ENCODE results near the gene MRPL53. TPM values are rescaled to one million over a fixed set of nuclear protein-coding genes. Genes with fewer than 3 reads are reported as not detected.
A peak's percentile ranks its signal among the peaks of the same experiment; 100 is the strongest.

The MRPL53 gene
- total and polyA plus RNA-seq, 9 of the 15 experiments (the other 6 are each of a cell fraction or from before 2014, with no cell fraction given): 11.5 to 87.9 (median 41.1) TPM

GRCh38 chr2:74472086-74472944, at the start of gene MRPL53 (continued):
- no peak for TF ChIP-seq ILF3 (IDR thresholded peaks at IDR 0.05; ENCODE audit: borderline replicate concordance)
- peak; percentile 92 for TF ChIP-seq ELF2 (CRISPR knock-in tag; IDR thresholded peaks at IDR 0.05)
- TF ChIP-seq, protein P1, sequence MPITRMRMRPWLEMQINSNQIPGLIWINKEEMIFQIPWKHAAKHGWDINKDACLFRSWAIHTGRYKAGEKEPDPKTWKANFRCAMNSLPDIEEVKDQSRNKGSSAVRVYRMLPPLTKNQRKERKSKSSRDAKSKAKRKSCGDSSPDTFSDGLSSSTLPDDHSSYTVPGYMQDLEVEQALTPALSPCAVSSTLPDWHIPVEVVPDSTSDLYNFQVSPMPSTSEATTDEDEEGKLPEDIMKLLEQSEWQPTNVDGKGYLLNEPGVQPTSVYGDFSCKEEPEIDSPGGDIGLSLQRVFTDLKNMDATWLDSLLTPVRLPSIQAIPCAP (CRISPR knock-in tag; IDR thresholded peaks at IDR 0.05; ENCODE audit: borderline replicate concordance): no peak
- TF ChIP-seq KDM5B (IDR thresholded peaks at IDR 0.05; ENCODE audit: insufficient replicate concordance, low read depth, low read length): peak; percentile 95
- no peak; the same call in 1 of the 2 replicates for TF ChIP-seq KAT8 (IDR thresholded peaks at IDR 0.05; ENCODE audit: low read depth)
- peak in 1 of 2 experiments; percentile 70; a peak in 1 of 4 replicates for TF ChIP-seq TBL1XR1 (IDR thresholded peaks at IDR 0.05; ENCODE audit: low read length in 2 of 2)
- TF ChIP-seq MGA (IDR thresholded peaks at IDR 0.05): peak; percentile 56; the same call in 1 of the 2 replicates
- peak; percentile 73 to 88; a peak in 2 of 4 replicates for TF ChIP-seq MAZ (CRISPR knock-in tag; conservative IDR thresholded peaks at IDR 0.05 in 1 of 2, IDR thresholded peaks at IDR 0.05 in 1 of 2)
- TF ChIP-seq ZNF23 (CRISPR knock-in tag; IDR thresholded peaks at IDR 0.05): 0 out of 2 replicates have a peak, but pooled peaks have one; percentile 6
- no peak for TF ChIP-seq STAG1 (CRISPR knock-in tag; IDR thresholded peaks at IDR 0.05; ENCODE audit: borderline replicate concordance)
- TF ChIP-seq HEY1 (CRISPR knock-in tag; IDR thresholded peaks at IDR 0.05; ENCODE audit: borderline replicate concordance): peak; percentile 78; the same call in 1 of the 2 replicates
- no peak for TF ChIP-seq U2AF1 (optimal IDR thresholded peaks at IDR 0.05; ENCODE audit: low read depth, low read length)
